ENCODE measurements around the gene SFTPA1.
"Not testable (repeated sequence)": the region's sequence is repeated elsewhere in the genome, so short reads cannot be mapped to it uniquely, and the experiment has no call there.

SFTPA1 gene

GRCh38 chr10:79581044-79581443 lies 29.7 kb upstream of the SFTPA1 start:
- no peak for ATAC-seq
- TF ChIP-seq PATZ1 (CRISPR knock-in tag; IDR thresholded peaks at IDR 0.05; ENCODE audit: borderline replicate concordance) = no peak
- TF ChIP-seq CSRNP3 (CRISPR knock-in tag; IDR thresholded peaks at IDR 0.05) = no peak
- TF ChIP-seq ZC3H10 (CRISPR knock-in tag; IDR thresholded peaks at IDR 0.05) = no peak
- no peak for TF ChIP-seq ISL1 (CRISPR knock-in tag; IDR thresholded peaks at IDR 0.05)
- no peak for TF ChIP-seq ZFP3 (CRISPR knock-in tag; IDR thresholded peaks at IDR 0.05)
- no peak for TF ChIP-seq SNAI2 (CRISPR knock-in tag; IDR thresholded peaks at IDR 0.05)

GRCh38 chr10:79582096-79582495 lies 28.6 kb upstream of the SFTPA1 start:
- no peak for ATAC-seq

GRCh38 chr10:79582954-79583353 lies 27.8 kb upstream of the SFTPA1 start:
- ATAC-seq = not testable (repeated sequence)

More at GRCh38 chr10:79582096-79582495, 28.6 kb upstream of the SFTPA1 start:
- no peak for TF ChIP-seq CSDC2 (CRISPR knock-in tag; IDR thresholded peaks at IDR 0.05)

GRCh38 chr10:79583488-79584024 lies 27.2 kb upstream of the SFTPA1 start:
- no peak for ATAC-seq
- TF ChIP-seq ZNF8 (CRISPR knock-in tag; IDR thresholded peaks at IDR 0.05) = no peak
- TF ChIP-seq CSDC2 (CRISPR knock-in tag; IDR thresholded peaks at IDR 0.05) = no peak
- TF ChIP-seq ZNF565 (CRISPR knock-in tag; conservative IDR thresholded peaks at IDR 0.05; ENCODE audit: low read depth) = no peak
- no peak for TF ChIP-seq SNAI2 (CRISPR knock-in tag; IDR thresholded peaks at IDR 0.05)
- TF ChIP-seq CREB5 (CRISPR knock-in tag; IDR thresholded peaks at IDR 0.05; ENCODE audit: low read depth) = no peak
- no peak for TF ChIP-seq ZNF70 (CRISPR knock-in tag; IDR thresholded peaks at IDR 0.05)
- no peak for TF ChIP-seq RARB (CRISPR knock-in tag; IDR thresholded peaks at IDR 0.05)
- no peak for TF ChIP-seq ZFP3 (CRISPR knock-in tag; IDR thresholded peaks at IDR 0.05)
- TF ChIP-seq TOX (CRISPR knock-in tag; IDR thresholded peaks at IDR 0.05; ENCODE audit: borderline replicate concordance) = no peak
- no peak for TF ChIP-seq POU6F1 (CRISPR knock-in tag; IDR thresholded peaks at IDR 0.05; ENCODE audit: borderline replicate concordance, low read depth)
- TF ChIP-seq BACH2 (CRISPR knock-in tag; IDR thresholded peaks at IDR 0.05; ENCODE audit: borderline replicate concordance) = no peak
- no peak for TF ChIP-seq OSR1 (CRISPR knock-in tag; IDR thresholded peaks at IDR 0.05)
- TF ChIP-seq GLIS3 (CRISPR knock-in tag; IDR thresholded peaks at IDR 0.05) = no peak
- TF ChIP-seq TSHZ2 (CRISPR knock-in tag; IDR thresholded peaks at IDR 0.05) = no peak
- TF ChIP-seq ARNTL (CRISPR knock-in tag; IDR thresholded peaks at IDR 0.05; ENCODE audit: borderline replicate concordance, low read depth) = no peak
- no peak for TF ChIP-seq CSRNP3 (CRISPR knock-in tag; IDR thresholded peaks at IDR 0.05)
- no peak for TF ChIP-seq PATZ1 (CRISPR knock-in tag; IDR thresholded peaks at IDR 0.05; ENCODE audit: borderline replicate concordance)
- TF ChIP-seq ISL1 (CRISPR knock-in tag; IDR thresholded peaks at IDR 0.05) = no peak
- no peak for TF ChIP-seq ZC3H10 (CRISPR knock-in tag; IDR thresholded peaks at IDR 0.05)
- no peak for TF ChIP-seq PPARA (CRISPR knock-in tag; IDR thresholded peaks at IDR 0.05; ENCODE audit: borderline replicate concordance)

All from SK-N-SH treated with all-trans-retinoic acid at 6 μM for 48 hours (cell line).